ENCODE results near the gene KIF26B. TPM values are rescaled to one million over a fixed set of nuclear protein-coding genes. Genes with fewer than 3 reads are reported as not detected.

Gene KIF26B
- total RNA-seq, 1 donor from 2014 or later, result 3.8 TPM

DNA sequence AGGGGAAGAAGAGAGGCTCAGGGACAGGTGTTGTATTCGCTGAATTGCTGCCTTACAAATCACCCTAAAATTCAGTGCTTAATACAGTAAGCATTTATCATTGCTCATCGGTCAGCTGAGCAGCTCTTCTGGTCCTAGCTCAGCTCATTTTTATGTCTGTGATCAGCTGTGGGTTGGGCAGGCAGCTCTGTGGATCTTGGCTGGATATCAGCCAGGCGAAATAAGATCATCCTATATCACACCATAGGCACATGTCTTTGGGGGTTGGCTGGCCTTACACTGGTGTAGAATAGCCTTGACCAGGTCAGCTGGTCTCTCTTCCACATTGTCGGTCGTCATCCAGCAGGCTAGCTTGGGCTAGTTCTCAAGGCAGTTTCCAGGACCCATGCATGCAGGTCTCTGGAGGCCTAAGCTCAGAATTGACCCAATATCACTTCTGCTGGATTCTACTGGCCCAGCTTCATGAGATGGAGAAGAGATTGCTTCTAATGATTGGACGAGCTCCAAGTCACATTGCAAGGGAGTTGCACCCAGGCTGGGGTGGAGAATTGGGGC is 448.6 kb downstream of the KIF26B start:
- ATAC-seq, result no peak
- intact Hi-C loops (cut with DNase I), result no loop called here
- DNase-seq (ENCODE audit: missing footprints), result no peak

DNA sequence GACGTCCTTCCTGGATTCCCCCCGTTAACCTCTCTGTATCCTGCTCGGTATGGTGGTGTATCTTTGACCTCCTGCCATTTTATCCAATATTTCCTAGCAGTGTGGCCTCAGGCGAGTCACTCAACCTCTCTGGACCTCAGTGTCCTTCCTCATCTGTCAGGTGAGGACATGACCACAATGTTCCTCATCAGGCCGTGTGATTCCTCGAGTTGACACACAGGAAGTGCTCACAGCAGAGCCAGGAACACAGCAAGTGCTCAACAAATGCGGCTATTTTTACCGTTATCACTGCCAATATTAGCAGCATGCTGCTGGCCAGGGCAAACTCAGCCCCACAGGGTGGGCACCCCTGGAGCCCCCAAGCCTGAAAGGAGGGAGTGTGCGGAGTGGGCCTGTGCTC is 450.2 kb downstream of the KIF26B start:
- intact Hi-C loops (cut with DNase I), result no loop called here
- ATAC-seq, result peak; percentile 47

GRCh38 chr1:245605480-245606156 is 450.8 kb downstream of the KIF26B start:
- intact Hi-C loops (cut with DNase I), result no loop called here
- DNase-seq (ENCODE audit: missing footprints) (peak; percentile 63), ATAC-seq (peak; percentile 50)

More for the DNA sequence above, 450.2 kb downstream of the KIF26B start:
- no peak for DNase-seq (ENCODE audit: missing footprints)

- intact Hi-C loops (cut with DNase I), result no loop called here
- ATAC-seq, result no peak
Measured at GRCh38 chr1:245606157-245606725, 451.5 kb downstream of the KIF26B start.

DNA sequence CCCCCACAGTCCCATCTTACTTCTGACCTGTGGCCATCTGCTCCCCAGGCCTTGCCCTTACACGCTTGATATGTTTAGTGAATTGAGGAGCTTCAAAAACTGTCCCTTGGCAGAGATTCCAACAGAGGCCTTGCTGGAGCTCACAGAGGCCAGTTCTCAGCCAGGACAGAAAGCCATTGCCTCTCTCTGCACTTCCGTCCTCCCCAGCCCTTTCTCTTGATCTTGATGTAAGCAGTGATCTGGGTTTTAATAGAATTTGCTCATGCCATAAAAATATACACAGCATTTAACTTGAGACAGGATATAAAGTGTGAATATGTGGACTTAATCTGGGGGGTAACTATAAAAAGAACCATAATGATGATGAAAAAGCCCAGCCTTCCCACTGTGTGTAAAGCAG is 453.5 kb downstream of the KIF26B start:
- no peak for DNase-seq (ENCODE audit: missing footprints)
- intact Hi-C loops (cut with DNase I), result no loop called here

More at GRCh38 chr1:245606157-245606725, 451.5 kb downstream of the KIF26B start:
- DNase-seq (ENCODE audit: missing footprints), result no peak

DNA sequence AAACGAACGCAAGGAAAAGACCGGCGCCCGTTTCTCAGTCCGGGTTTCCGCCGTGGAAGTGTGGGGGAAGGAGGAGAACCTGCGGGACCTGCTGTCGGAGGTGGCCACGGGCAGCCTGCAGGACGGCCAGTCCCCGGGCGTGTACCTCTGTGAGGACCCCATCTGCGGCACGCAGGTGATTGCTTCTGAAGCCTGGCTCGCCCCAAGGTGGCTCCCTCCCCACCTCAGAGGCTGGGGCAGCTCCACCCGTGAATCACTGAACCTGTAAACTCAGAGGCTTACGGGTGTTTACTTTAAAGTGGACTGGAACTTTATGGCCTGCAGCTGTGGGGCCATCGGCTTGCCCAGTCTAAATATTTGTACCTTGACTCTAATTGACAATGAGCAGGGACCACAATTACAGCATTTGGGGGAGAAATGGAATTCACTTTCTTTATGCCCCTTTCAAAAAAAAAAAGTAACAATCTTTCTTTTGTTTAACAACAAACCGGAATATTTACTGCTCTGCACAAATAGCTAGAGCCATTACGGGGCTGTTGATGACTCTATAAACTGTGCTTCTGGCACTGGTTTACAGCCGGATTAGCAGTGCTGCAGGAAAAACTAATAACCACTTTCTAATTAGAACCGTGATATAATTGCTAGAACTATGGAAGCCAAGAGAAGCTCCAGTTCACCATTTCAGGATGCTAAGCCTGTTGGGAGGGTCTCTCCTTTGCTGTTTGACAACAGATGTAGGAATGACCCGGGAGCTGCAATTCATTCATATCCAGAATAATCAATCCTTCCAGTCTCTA is 454.8 kb downstream of the KIF26B start:
- ATAC-seq (no peak), DNase-seq (ENCODE audit: missing footprints) (no peak)
- intact Hi-C loops (cut with DNase I), result no loop called here

More for the DNA sequence above, 453.5 kb downstream of the KIF26B start:
- ATAC-seq, result no peak

DNA sequence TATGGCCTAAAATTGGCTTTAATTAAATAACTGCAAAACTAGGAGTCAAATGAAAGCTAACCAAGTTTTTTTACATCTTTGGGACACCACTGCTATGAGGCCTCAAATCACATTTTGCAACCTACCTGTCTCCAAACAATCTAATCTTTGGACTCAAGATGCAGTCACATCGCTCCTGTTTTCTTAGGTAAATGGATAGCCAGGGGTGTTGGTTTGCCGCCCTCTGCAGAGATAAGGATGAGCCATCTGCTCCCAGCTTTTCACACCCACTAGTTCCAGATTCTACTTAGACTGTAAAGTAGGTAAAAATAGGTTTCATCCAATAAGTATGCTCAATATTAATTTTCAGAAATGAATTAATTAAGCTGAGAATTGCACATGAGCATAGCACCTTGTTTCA is 456.5 kb downstream of the KIF26B start:
- DNase-seq (ENCODE audit: missing footprints), result no peak
- intact Hi-C loops (cut with DNase I), result no loop called here
- no peak for ATAC-seq

- DNase-seq (ENCODE audit: missing footprints), result no peak
- peak; percentile 54 for ATAC-seq
- intact Hi-C loops (cut with DNase I), result no loop called here
Measured at GRCh38 chr1:245614476-245614875, 459.7 kb downstream of the KIF26B start.

DNA sequence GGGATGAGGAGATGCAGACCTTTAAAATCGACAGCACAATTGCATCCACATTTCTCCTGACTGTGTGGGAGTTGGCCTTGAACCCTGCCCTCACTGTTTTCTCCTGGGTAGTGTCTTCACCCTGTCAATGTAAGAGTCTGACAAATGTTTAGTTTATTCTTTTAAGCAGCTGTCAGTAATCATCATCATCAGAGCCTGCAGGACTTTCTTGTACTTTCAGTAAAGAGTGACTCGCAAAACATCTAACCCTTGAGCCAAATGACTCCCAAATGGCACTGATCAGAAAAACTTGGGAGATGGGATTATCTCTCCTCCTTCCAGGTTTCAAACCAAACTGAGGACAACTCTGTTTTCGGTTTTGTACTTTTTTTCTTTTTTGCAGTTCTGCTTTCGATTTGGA is 460.2 kb downstream of the KIF26B start:
- ATAC-seq (no peak), DNase-seq (ENCODE audit: missing footprints) (no peak)
- intact Hi-C loops (cut with DNase I), result no loop called here

- DNase-seq (ENCODE audit: missing footprints), result no peak
- no peak for ATAC-seq
- intact Hi-C loops (cut with DNase I), result no loop called here
Measured at GRCh38 chr1:245621589-245621988, 466.8 kb downstream of the KIF26B start.

GRCh38 chr1:245622332-245623014 is 467.7 kb downstream of the KIF26B start:
- ATAC-seq, result no peak
- no peak for DNase-seq (ENCODE audit: missing footprints)
- intact Hi-C loops (cut with DNase I), result no loop called here

GRCh38 chr1:245641384-245641783 is 486.6 kb downstream of the KIF26B start:
- DNase-seq (ENCODE audit: missing footprints) (no peak), ATAC-seq (no peak)
- intact Hi-C loops (cut with DNase I), result no loop called here

GRCh38 chr1:245645406-245645805 is 490.6 kb downstream of the KIF26B start:
- ATAC-seq (no peak), DNase-seq (ENCODE audit: missing footprints) (no peak)
- intact Hi-C loops (cut with DNase I), result no loop called here

- intact Hi-C loops (cut with DNase I), result no loop called here
- no peak for ATAC-seq
- DNase-seq (ENCODE audit: missing footprints), result no peak
Measured at GRCh38 chr1:245645894-245646293, 491.1 kb downstream of the KIF26B start.

- DNase-seq (ENCODE audit: missing footprints) (no peak), ATAC-seq (peak; percentile 52)
- intact Hi-C loops (cut with DNase I), result no loop called here
Measured at GRCh38 chr1:245648749-245649522, 494.2 kb downstream of the KIF26B start.

GRCh38 chr1:245649666-245650065 is 494.9 kb downstream of the KIF26B start:
- ATAC-seq (no peak), DNase-seq (ENCODE audit: missing footprints) (no peak)
- intact Hi-C loops (cut with DNase I), result no loop called here

- no peak for ATAC-seq
- DNase-seq (ENCODE audit: missing footprints), result no peak
- intact Hi-C loops (cut with DNase I), result no loop called here
Measured at GRCh38 chr1:245650441-245650960, 495.7 kb downstream of the KIF26B start.

DNA sequence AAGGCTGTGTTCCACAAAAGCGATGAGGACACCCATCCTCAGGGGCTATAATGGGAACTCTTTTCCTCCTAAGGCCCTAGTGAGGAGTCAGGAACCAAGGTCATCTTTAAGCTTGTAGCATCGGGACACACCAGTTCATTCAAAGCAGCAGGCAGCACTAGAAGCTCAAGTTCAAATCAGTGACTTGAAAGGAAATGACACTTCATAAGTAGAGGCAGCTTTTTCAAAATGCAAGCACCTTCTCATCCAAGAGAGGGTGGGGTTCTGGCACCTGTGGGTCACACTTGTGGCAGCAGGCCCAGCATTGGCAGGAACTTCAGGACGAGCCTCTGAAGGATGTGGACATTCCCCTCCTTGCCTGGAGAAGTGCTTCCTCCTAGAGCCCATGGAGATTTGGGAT is 496.3 kb downstream of the KIF26B start:
- intact Hi-C loops (cut with DNase I), result no loop called here
- ATAC-seq (no peak), DNase-seq (ENCODE audit: missing footprints) (no peak)

Data from Right ventricle myocardium inferior (tissue), 1 donor.